T-helper 17 cell (primary cell): ENCODE results near the gene NDST1. TPM values are rescaled to one million over a fixed set of nuclear protein-coding genes. Genes with fewer than 3 reads are reported as not detected.

Experiments used
- ATAC-seq: fragments of 150-1000 bp; cut with Tn5 transposase; 2 replicates; pipeline ENCODE4 v1.10.0; 2021; ENCODE audit warnings: mild to moderate bottlenecking, moderate library complexity
- DNase-seq, 3 donors: peaks; one replicate each; pipeline versions ENCODE4 v3.0.0 to v3.0.0-alpha.2; 2020 to 2021
- H3K9me3 ChIP-seq: one replicate; pipeline ENCODE4 v1.7.0; 2013; ENCODE audit warnings: low read length, mild to moderate bottlenecking; ENCODE audit not compliant: control insufficient read depth, poor library complexity, severe bottlenecking
- H3K27ac Mint-ChIP-seq: one replicate; pipeline ENCODE4 v1.8.0; 2022; ENCODE audit warnings: mild to moderate bottlenecking, moderate library complexity, mixed read lengths
- H3K27me3 Mint-ChIP-seq: one replicate; pipeline ENCODE4 v1.8.0; 2022; ENCODE audit warnings: mixed read lengths
- H3K36me3 Mint-ChIP-seq: one replicate; pipeline ENCODE4 v1.8.0; 2022; ENCODE audit warnings: low read depth, mixed read lengths
- H3K4me1 Mint-ChIP-seq: one replicate; pipeline ENCODE4 v1.8.0; 2022; ENCODE audit warnings: mild to moderate bottlenecking, mixed read lengths
- H3K4me3 Mint-ChIP-seq: one replicate; pipeline ENCODE4 v1.8.0; 2022; ENCODE audit warnings: mild to moderate bottlenecking, moderate library complexity, mixed read lengths
- total RNA-seq, 4 donors: library from RNA in 2 of 4; stranded (reverse) in 2 of 4; gene quantifications; one replicate each; pipeline ENCODE4 v1.2.3 and lab custom pipeline; 2022 to 2026

The NDST1 gene
- total RNA-seq, 2 donors from 2014 or later = 2.2 to 13.7 TPM

DNA sequence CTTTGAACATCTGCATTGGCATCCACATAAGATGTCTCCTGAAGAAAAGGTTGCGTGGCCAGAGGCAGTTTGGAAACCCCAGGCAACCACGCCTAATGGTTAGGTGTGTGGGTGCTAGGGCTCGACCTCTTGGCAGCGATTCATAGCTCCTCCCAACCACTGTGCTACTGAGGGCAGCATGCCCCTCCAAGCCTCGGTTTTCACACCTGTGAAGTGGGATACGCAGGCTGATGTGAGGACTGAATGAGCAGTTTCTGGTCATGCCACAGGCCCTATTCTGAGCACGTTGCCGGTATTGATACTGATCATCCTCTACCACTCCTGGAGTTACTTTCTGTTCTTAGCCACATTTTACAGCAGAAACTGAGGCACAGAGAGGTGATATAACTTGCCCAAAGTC is 19.1 kb downstream of the NDST1 start:
- no peaks in the 10 kb centered on the region for H3K27me3 Mint-ChIP-seq
- H3K27ac Mint-ChIP-seq = no peak overlapping the region
- H3K9me3 ChIP-seq = no peaks in the 10 kb centered on the region
- H3K4me3 Mint-ChIP-seq = no peak overlapping the region
- DNase-seq (no peak), ATAC-seq (no peak)
- H3K4me1 Mint-ChIP-seq = no peaks in the 10 kb centered on the region
- no peaks in the 10 kb centered on the region for H3K36me3 Mint-ChIP-seq

DNA sequence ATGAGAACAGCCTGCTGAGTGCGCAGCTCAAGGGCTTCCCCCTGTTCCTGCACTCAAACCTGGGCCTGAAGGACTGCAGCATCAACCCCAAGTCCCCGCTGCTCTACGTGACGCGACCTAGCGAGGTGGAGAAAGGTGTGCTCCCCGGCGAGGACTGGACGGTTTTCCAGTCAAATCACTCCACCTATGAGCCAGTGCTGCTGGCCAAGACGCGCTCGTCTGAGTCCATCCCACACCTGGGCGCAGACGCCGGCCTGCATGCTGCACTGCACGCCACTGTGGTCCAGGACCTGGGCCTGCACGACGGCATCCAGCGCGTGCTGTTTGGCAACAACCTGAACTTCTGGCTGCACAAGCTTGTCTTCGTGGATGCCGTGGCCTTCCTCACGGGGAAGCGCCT is 19.9 kb downstream of the NDST1 start:
- no peaks in the 10 kb centered on the region for H3K4me1 Mint-ChIP-seq
- H3K27ac Mint-ChIP-seq = no peak overlapping the region
- no peak for ATAC-seq
- no peaks in the 10 kb centered on the region for H3K9me3 ChIP-seq
- peaks cover 2% of the 10 kb centered on the region for H3K36me3 Mint-ChIP-seq
- H3K27me3 Mint-ChIP-seq = no peaks in the 10 kb centered on the region
- H3K4me3 Mint-ChIP-seq = no peak overlapping the region
- DNase-seq = no peak

DNA sequence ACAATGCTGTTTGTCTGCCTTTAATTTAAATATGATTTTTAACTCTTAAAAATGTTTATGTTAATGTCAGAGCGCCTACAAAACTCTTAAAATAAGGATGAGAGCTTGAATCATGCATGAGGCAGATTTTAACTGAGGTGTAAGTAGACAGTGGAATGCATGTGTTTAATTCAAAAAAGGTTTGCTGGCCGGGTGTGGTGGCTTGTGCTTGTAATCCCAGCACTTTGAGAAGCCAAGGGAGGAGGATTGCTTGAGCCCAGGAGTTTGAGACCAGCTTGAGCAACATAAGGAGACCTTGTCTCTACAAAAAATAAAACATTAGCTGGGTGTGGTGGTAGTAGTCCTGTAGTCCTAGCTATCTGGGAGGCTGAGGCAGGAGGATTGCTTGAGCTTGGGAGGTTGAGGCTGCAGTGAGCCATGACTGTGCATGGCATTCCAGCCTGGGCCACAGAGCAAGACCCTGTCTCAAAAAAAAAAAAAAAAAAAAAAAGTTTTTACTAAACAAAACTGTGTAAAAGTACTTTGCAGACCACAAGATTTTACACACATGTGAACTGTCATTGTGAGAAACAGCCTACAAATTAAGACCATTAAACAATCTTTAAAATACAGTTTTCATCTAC is 21.1 kb downstream of the NDST1 start:
- ATAC-seq = no peak
- no peak for DNase-seq
- Mint-ChIP-seq H3K27me3 (no peaks in the 10 kb centered on the region), H3K27ac (no peak overlapping the region), H3K36me3 (peaks cover 2% of the 10 kb centered on the region), H3K4me1 (no peaks in the 10 kb centered on the region), H3K4me3 (no peak overlapping the region)
- H3K9me3 ChIP-seq = no peaks in the 10 kb centered on the region

DNA sequence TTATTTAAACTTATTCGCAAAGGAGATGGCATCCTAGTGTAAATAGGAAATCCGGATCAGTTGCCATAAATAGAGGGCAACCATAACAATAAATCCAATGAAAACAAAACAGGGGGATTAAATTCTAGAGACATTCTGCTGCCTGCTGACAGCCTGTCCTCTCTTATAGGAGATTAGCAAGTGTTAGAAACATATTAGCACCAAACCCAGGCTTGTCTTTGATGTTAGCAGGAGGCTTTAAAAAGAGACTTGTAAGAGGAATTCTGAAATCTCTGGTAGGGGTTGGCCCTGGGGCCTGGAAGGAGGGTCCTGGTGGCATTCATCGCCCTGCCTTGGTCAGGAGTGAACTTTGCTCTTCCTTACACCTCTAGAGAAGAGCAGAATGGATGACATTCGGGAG is 21.6 kb downstream of the NDST1 start:
- Mint-ChIP-seq H3K36me3 (peaks cover 2% of the 10 kb centered on the region), H3K27ac (no peak overlapping the region), H3K4me1 (no peaks in the 10 kb centered on the region), H3K27me3 (peaks cover 1% of the 10 kb centered on the region), H3K4me3 (no peak overlapping the region)
- no peak for DNase-seq
- H3K9me3 ChIP-seq = no peaks in the 10 kb centered on the region
- no peak for ATAC-seq

DNA sequence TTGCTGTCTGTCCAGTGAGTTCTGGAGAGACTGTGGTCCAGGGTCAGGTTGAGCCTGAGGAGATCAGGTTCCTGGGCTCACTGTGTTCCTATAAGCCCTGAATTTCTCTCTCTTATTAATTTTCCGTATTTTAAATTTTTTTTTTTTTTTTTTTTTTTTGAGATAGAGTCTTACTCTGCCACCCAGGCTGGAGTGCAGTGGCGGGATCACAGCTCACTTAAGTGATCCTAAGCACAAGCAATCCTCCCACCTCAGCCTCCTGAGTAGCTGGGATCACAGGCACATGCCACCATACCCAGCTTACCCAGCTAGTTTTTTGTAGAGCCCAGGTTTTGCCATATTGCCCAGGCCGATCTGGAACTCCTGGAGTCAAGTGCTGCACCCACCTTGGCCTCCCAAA is 22.5 kb downstream of the NDST1 start:
- peaks cover 2% of the 10 kb centered on the region for H3K36me3 Mint-ChIP-seq
- no peaks in the 10 kb centered on the region for H3K9me3 ChIP-seq
- no peak overlapping the region for H3K27ac Mint-ChIP-seq
- no peaks in the 10 kb centered on the region for H3K4me1 Mint-ChIP-seq
- DNase-seq = no peak
- H3K27me3 Mint-ChIP-seq = peaks cover 4% of the 10 kb centered on the region
- no peak overlapping the region for H3K4me3 Mint-ChIP-seq
- ATAC-seq = no peak

DNA sequence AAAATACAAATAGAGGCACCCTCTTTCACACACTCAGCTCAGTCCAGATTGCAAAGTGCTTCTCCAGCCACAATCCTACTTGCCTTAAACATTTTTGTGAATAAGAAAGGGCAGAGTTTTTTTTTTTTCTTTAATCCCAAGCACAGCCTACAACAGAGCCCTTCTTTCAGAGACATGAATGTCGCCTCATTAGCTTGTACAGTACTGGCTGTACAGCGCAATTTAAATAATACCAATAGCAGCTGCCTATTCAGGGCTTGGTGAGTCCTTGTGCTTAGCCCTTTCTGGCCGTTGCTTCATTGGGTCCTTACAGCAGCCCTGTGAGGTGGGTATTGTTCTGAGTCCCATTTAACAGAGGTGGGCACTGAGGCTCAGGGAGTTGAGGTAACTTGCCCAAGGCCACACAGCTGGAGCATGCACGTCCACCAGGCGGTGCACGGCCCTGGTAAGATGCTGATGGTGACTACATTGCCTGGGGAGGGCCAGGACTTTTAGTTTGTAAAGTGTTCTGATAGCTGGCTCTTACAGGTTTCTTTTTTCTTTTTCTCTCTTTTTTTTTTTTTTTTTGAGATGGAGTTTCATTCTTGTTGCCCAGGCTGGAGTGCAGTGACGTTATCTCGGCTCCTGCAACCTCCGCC is 23.1 kb downstream of the NDST1 start:
- peaks cover 4% of the 10 kb centered on the region for H3K27me3 Mint-ChIP-seq
- H3K9me3 ChIP-seq = no peaks in the 10 kb centered on the region
- no peaks in the 10 kb centered on the region for H3K4me1 Mint-ChIP-seq
- H3K4me3 Mint-ChIP-seq = no peak overlapping the region
- DNase-seq (no peak), ATAC-seq (no peak)
- H3K36me3 Mint-ChIP-seq = peaks cover 2% of the 10 kb centered on the region
- no peak overlapping the region for H3K27ac Mint-ChIP-seq

DNA sequence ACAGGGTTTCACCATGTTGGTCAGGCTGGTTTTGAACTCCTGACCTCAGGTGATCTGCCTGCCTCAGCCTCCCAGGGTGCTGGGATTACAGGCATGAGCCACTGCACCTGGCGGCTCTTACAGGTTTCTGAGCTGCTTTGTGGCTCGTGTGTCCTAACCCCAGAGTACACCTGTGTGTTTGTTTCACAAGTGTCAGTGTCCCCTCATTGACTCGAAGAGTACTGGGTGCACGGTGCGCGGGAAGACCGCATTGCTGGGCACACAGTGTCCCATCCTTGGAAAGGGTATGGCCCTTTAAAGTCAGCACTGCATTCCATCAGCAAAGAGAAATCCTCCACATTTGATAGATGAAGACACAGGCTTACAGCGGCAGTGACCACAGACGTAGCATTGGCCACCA is 23.8 kb downstream of the NDST1 start:
- H3K27ac Mint-ChIP-seq = no peak overlapping the region
- no peaks in the 10 kb centered on the region for H3K4me1 Mint-ChIP-seq
- no peak overlapping the region for H3K4me3 Mint-ChIP-seq
- no peak for DNase-seq
- ATAC-seq = no peak
- H3K27me3 Mint-ChIP-seq = peaks cover 4% of the 10 kb centered on the region
- no peaks in the 10 kb centered on the region for H3K9me3 ChIP-seq
- H3K36me3 Mint-ChIP-seq = peaks cover 2% of the 10 kb centered on the region

DNA sequence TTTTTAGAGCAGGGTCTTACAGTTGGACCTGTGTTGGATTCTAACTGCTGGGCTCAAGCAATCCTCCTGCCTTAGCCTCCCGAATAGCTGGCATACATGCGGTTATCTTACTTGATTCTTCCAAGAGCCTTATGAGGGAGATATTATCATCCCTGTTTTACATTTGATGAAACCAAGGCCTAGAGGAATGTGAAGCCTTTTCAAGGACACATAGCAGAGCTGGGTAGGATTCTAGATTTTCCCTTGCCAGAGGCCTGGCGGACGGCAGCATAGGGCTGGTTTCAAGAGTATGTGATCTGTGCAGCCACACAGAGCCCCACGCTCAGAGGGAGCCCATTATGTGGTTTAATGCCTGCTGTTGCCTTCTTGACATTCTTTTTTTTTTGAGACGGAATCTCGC is 24.2 kb downstream of the NDST1 start:
- H3K27me3 Mint-ChIP-seq = peaks cover 4% of the 10 kb centered on the region
- peaks cover 2% of the 10 kb centered on the region for H3K36me3 Mint-ChIP-seq
- DNase-seq (no peak), ATAC-seq (no peak)
- no peak overlapping the region for H3K4me3 Mint-ChIP-seq
- H3K9me3 ChIP-seq = no peaks in the 10 kb centered on the region
- no peak overlapping the region for H3K27ac Mint-ChIP-seq
- no peaks in the 10 kb centered on the region for H3K4me1 Mint-ChIP-seq

DNA sequence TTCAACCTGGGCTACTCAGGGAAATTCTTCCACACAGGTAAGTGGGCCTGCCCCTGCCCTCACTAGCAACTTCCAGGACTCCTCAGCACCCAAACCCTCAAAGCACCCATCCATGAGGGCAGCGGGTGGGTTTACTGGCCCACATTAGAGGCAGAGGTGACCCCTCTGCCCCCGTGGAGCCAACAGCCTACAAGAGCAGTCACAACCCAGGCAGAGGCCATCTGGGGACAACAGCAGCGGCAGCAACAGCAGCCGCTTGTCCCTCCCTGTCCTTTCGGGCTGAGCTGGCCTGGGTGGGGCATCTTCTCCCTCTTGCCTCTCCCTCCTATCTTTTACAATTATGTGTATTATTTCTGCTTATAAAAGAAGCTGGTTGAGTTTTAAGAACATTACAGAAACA is 25.1 kb downstream of the NDST1 start:
- Mint-ChIP-seq H3K36me3 (peaks cover 2% of the 10 kb centered on the region), H3K27ac (no peak overlapping the region), H3K4me3 (no peak overlapping the region), H3K27me3 (peaks cover 4% of the 10 kb centered on the region), H3K4me1 (no peaks in the 10 kb centered on the region)
- H3K9me3 ChIP-seq = no peaks in the 10 kb centered on the region
- no peak for ATAC-seq
- no peak for DNase-seq

DNA sequence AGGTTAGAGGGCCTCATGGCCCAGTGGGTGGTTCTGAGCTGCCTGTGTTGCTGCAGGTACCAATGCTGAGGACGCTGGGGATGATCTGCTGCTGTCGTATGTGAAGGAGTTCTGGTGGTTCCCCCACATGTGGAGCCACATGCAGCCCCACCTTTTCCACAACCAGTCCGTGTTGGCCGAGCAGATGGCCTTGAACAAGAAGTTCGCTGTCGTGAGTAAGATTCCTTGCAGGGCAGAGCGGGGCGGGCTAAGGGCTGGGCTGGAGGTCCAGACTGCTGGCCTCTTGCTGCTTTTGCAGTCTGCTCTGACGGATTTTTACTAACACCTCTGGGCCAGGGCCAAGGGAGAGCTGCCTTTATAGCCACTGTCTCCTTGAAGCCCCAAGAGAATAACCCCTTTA is 26.9 kb downstream of the NDST1 start:
- Mint-ChIP-seq H3K36me3 (peaks cover 2% of the 10 kb centered on the region), H3K4me3 (no peak overlapping the region), H3K27ac (no peak overlapping the region), H3K27me3 (peaks cover 4% of the 10 kb centered on the region), H3K4me1 (no peaks in the 10 kb centered on the region)
- no peak for ATAC-seq
- DNase-seq = no peak
- no peaks in the 10 kb centered on the region for H3K9me3 ChIP-seq

DNA sequence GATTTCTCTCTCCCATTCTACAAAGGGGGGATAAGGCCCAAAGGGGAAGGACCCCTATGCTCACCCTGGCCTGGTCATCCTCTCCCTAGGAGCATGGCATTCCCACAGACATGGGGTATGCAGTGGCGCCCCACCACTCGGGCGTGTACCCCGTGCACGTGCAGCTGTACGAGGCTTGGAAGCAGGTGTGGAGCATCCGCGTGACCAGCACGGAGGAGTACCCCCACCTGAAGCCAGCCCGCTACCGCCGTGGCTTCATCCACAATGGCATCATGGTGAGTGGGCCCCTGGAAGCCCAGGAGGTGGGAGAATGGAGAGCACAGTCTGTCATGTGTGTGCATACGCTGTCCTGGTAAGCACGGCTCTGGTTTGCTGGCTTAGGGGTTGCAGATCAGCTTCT is 27.7 kb downstream of the NDST1 start:
- Mint-ChIP-seq H3K4me1 (no peaks in the 10 kb centered on the region), H3K27me3 (peaks cover 4% of the 10 kb centered on the region), H3K4me3 (no peak overlapping the region), H3K36me3 (peaks cover 2% of the 10 kb centered on the region), H3K27ac (no peak overlapping the region)
- no peaks in the 10 kb centered on the region for H3K9me3 ChIP-seq
- no peak for DNase-seq
- no peak for ATAC-seq

DNA sequence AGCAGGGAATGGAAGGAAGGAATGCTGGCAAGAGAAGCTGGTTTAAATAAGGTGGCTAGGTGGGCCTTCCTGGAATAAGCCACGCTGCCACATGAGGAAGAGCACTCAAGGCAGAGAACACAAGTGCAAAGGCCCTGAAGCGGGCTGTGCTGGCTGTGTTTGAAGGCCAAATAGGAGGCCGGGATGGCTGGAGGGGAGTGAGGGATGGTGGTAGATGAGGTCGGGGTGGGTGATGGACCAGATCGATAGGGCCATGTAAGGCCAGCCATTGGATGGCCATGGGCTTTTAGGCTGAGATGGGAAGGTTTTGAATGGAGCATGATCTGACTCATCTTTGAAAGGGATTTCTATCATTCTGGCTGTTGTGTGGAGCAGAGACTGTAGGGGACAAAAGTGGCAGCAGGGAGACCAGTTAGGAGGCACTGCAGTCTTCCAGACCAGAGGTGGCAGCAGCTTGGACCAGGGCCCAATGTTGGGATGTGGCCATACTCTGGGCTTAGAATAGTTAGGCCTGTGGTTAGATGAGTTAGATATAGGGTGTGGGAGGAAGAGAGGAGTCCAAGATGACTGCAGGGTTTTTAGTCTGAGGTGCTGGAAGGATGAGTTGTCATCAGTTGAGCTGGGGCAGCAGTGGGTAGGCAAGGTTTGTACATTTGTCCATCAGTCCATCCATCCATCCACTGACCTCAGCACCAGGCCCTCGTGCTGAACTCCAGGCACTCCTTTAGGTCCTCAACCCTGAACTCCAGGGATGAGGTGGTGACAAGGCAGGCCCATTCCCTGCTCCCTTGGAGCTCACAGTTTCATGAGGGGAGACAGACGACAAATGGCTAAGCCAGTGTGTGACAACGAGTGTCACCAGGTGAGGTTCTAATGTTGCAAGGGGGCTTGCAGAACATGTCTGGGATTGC is 30.3 kb downstream of the NDST1 start:
- peaks cover 4% of the 10 kb centered on the region for H3K27me3 Mint-ChIP-seq
- no peak overlapping the region for H3K27ac Mint-ChIP-seq
- no peak for DNase-seq
- H3K9me3 ChIP-seq = no peaks in the 10 kb centered on the region
- ATAC-seq = no peak
- H3K4me3 Mint-ChIP-seq = no peak overlapping the region
- no peaks in the 10 kb centered on the region for H3K4me1 Mint-ChIP-seq
- H3K36me3 Mint-ChIP-seq = no peaks in the 10 kb centered on the region

DNA sequence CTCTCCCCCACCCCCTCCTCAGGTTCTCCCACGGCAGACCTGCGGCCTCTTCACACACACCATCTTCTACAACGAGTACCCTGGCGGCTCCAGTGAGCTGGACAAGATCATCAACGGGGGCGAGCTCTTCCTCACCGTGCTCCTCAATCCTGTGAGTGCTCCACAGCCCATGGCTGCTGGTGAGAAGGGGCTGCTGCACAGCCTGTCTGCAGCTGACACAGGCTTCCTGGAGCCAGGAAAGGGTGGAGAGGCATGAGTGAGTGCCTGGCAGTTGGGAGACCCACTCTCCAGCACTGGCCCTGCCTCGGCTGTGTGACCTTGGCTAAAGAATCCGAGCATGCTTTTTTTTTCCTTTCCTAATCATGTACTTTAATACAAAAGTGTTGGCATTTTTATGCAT is 31.3 kb downstream of the NDST1 start:
- Mint-ChIP-seq H3K4me1 (no peaks in the 10 kb centered on the region), H3K27me3 (peaks cover 4% of the 10 kb centered on the region), H3K27ac (no peak overlapping the region), H3K4me3 (no peak overlapping the region), H3K36me3 (no peaks in the 10 kb centered on the region)
- ATAC-seq (no peak), DNase-seq (no peak)
- H3K9me3 ChIP-seq = no peaks in the 10 kb centered on the region
